Measurements from ENCODE around the gene SHISA2.
A peak's percentile ranks its signal among the peaks of the same experiment; 100 is the strongest.

The SHISA2 gene

DNA sequence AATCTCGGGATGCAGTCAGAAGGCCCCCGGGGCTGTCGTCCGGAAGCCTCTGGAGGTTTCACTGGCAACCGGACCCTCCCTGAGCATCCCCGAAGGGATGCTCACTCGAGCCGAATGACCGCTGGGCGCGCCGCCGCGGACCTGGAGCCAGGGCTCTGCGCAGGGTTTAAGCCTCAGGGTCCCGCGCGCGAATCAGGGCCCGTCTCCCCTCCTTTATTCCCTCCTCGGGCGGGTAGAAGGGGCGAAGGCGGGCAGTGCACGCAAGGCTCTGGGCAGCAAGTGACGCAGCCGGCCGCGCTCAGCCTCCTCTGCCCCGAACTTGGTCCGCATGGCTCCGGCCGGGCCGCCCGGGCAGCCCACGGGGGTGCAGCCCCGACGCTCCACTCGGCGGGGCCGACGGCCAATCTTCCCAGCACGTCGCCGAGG is 572 bp downstream of the SHISA2 start:
- TF ChIP-seq, protein P1, sequence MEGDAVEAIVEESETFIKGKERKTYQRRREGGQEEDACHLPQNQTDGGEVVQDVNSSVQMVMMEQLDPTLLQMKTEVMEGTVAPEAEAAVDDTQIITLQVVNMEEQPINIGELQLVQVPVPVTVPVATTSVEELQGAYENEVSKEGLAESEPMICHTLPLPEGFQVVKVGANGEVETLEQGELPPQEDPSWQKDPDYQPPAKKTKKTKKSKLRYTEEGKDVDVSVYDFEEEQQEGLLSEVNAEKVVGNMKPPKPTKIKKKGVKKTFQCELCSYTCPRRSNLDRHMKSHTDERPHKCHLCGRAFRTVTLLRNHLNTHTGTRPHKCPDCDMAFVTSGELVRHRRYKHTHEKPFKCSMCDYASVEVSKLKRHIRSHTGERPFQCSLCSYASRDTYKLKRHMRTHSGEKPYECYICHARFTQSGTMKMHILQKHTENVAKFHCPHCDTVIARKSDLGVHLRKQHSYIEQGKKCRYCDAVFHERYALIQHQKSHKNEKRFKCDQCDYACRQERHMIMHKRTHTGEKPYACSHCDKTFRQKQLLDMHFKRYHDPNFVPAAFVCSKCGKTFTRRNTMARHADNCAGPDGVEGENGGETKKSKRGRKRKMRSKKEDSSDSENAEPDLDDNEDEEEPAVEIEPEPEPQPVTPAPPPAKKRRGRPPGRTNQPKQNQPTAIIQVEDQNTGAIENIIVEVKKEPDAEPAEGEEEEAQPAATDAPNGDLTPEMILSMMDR (IDR thresholded peaks at IDR 0.05; ENCODE audit: low read depth, low read length, missing control alignments) = no peak
- DNase-seq = no peak
- in situ Hi-C loops (cut with HindIII; ENCODE audit: low pct_ligation_motif_present, low sequenced_read_pairs) = loop anchor here (25.0 kb wide), 1 partner anchor 489 kb away; no protein-coding TSS in a partner anchor
- Histone ChIP-seq H3K27ac (no peak overlapping the region), H3K4me3 (ENCODE audit: low read depth, low read length) (peak overlapping the region; percentile 62), H3K27me3 (replicated peaks) (no peaks in the 10 kb centered on the region), H3K36me3 (replicated peaks) (no peaks in the 10 kb centered on the region)

DNA sequence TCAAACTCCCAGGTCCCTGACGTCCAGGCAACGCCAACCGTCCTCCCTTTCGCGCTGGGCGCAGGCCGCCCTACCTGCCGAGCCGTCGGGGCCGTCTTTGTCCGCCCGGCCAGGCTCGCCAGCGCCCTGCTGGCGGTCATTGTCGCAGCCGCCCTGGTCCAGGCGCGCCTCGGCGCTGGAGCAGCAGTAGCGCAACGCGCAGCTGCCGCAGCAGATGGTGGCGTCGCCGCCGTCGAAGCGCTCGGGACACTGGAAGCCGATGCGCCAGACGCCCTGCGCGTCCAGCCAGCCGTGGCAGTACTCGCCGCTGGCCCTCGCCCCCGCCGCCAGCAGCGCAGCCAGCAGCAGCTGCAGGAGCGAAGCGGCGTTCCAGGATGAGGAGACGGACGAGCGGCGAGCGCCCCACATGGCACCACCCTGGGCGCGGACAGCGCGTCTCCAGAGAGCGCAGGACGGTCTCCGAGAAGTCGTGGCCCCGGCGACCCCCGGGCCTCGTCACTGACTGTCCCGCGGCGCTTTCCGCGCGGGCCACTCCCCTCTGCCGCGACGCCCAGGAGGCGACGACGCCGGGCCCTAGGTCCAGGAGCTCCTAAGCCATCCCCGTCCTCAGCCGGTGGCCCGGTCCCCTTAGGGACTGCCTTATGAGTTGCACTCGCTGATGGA is 1.1 kb downstream of the SHISA2 start:
- Histone ChIP-seq H3K27ac (no peak overlapping the region), H3K4me3 (ENCODE audit: low read depth, low read length) (peak overlapping the region; percentile 62), H3K27me3 (replicated peaks) (no peaks in the 10 kb centered on the region), H3K36me3 (replicated peaks) (no peaks in the 10 kb centered on the region)
- TF ChIP-seq, protein P1 (IDR thresholded peaks at IDR 0.05; ENCODE audit: low read depth, low read length, missing control alignments) = no peak
- in situ Hi-C loops (cut with HindIII; ENCODE audit: low pct_ligation_motif_present, low sequenced_read_pairs) = loop anchor here (25.0 kb wide), 1 partner anchor 488 kb away; no protein-coding TSS in a partner anchor
- DNase-seq = no peak

DNA sequence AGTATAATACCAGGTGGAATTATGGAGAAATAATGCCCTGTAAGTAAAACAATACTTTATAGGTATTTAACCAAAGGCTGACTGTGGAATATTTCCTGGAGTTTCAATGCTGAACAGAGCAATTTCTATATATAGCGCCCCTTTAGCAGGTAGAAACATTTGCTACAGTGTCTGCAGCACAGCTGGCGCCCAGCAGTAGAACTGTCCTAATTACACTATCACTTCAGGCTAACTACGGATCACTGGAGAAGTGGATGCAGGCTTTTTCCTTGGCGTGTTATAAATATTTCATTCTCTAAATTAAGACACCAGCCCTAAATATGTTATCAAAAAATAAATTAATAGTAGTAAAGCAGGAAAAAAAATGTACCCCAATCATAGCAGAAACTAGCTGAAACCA is 3.1 kb downstream of the SHISA2 start:
- peak overlapping the region; percentile 62 for H3K4me3 ChIP-seq (ENCODE audit: low read depth, low read length)
- H3K27ac ChIP-seq = no peak overlapping the region
- H3K27me3 ChIP-seq (replicated peaks) = no peaks in the 10 kb centered on the region
- TF ChIP-seq, protein P1 (IDR thresholded peaks at IDR 0.05; ENCODE audit: low read depth, low read length, missing control alignments) = no peak
- in situ Hi-C loops (cut with HindIII; ENCODE audit: low pct_ligation_motif_present, low sequenced_read_pairs) = no loop called here
- no peaks in the 10 kb centered on the region for H3K36me3 ChIP-seq (replicated peaks)
- DNase-seq = no peak

DNA sequence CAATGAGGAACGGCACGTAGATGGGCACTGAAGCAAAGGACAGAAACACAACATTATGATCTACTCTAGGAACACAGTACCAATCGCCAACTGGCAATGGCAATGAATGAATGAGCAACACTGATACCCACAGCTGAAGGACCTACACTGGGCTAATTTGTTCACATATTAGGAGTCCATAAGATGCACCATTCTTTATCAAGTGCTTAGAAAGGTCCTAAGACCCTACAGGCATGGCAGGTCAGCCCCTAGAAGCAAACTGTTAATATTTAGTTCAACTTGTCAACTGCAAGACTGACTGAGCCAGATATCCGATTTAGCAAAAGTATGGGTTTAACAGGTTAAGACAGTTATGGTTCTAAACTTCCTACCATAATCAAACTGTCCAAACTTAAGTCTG is 4.8 kb downstream of the SHISA2 start:
- H3K27ac ChIP-seq = no peak overlapping the region
- TF ChIP-seq, protein P1 (IDR thresholded peaks at IDR 0.05; ENCODE audit: low read depth, low read length, missing control alignments) = no peak
- H3K4me3 ChIP-seq (ENCODE audit: low read depth, low read length) = no peak overlapping the region
- DNase-seq = no peak
- no peaks in the 10 kb centered on the region for H3K36me3 ChIP-seq (replicated peaks)
- H3K27me3 ChIP-seq (replicated peaks) = no peaks in the 10 kb centered on the region
- in situ Hi-C loops (cut with HindIII; ENCODE audit: low pct_ligation_motif_present, low sequenced_read_pairs) = no loop called here

DNA sequence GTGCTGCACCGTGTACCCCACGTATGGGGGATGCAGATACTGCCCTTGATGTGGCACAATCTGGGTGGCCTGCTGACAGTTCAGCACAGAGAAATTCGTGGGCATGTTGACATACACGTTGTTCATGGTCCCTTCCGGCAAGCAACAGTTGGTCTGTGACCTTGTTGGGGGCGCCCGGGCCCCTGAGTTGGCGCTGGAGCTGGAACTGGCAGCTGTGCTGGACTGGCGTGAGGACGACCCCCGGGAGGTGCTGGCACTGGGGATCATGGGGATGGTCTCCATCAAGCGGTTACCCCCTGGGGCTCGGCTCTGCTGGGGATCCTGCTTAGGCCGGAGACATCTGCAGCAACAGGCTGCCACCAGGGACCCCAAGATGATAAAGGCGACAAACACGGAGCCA is 5.2 kb downstream of the SHISA2 start:
- H3K27me3 ChIP-seq (replicated peaks) = no peaks in the 10 kb centered on the region

More for the DNA sequence above, 5.2 kb downstream of the SHISA2 start:
- in situ Hi-C loops (cut with HindIII; ENCODE audit: low pct_ligation_motif_present, low sequenced_read_pairs) = no loop called here
- Histone ChIP-seq H3K27ac (no peak overlapping the region), H3K4me3 (ENCODE audit: low read depth, low read length) (no peak overlapping the region), H3K36me3 (replicated peaks) (no peaks in the 10 kb centered on the region)
- TF ChIP-seq, protein P1 (IDR thresholded peaks at IDR 0.05; ENCODE audit: low read depth, low read length, missing control alignments) = no peak
- no peak for DNase-seq
